SK-N-MC (cell line): Measurements from ENCODE around the gene AADAC.

Experiments
- EZH2 ChIP-seq: fragments of 200-600 bp; sonication (generic); IDR thresholded peaks from one replicate; pipeline ENCODE4 v1.6.1; 2017; ENCODE audit warnings: antibody characterized with exemption
- FOXP2 ChIP-seq: optimal IDR thresholded peaks from 2 replicates; pipeline ENCODE3; 2011; ENCODE audit warnings: mild to moderate bottlenecking, moderate library complexity; ENCODE audit not compliant: insufficient read depth; ENCODE audit errors: extremely low read length, control extremely low read depth
- POLR2AphosphoS5 ChIP-seq: IDR thresholded peaks from 2 replicates; pipeline ENCODE4 v1.6.1; 2012; ENCODE audit warnings: mild to moderate bottlenecking, low read depth, low read length, borderline replicate concordance

DNA sequence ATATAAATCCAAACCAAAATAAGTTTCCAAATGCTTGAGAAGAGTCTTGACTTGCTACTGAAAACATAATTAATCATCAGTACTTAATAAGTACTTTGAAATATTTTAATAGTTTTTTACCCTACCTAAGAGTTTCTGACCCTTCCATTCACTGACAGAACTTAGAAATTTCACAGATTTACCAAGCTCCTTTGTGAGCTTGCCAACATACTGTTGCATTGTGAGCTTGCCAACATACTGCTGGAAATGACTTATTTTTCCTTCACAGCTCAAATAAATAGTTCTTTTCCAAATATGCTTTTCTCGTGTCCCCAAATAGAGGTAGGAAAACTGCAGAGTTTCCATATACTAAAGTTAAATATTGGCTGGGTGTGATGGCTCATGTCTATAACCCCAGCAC is 9.6 kb upstream of the AADAC start:
- TF ChIP-seq POLR2AphosphoS5, result no peak
- TF ChIP-seq EZH2, result no peak
- TF ChIP-seq FOXP2, result no peak
